Measurements from ENCODE around the gene DCTD. TPM values are rescaled to one million over a fixed set of nuclear protein-coding genes. Genes with fewer than 3 reads are reported as not detected.
"Not testable (repeated sequence)": the region's sequence is repeated elsewhere in the genome, so short reads cannot be mapped to it uniquely, and the experiment has no call there.

Gene DCTD
- total RNA-seq, 1 experiment from 2014 or later = 168 TPM

GRCh38 chr4:182905038-182905437 lies 12.1 kb downstream of the DCTD start:
- ChIA-PET POLR2A (no interaction called here), CTCF (interaction anchor here (1.1 kb wide), 1 partner anchor 33 kb away, joined by 3 read pairs; no protein-coding TSS in a partner anchor)
- TF ChIP-seq CTCF (IDR thresholded peaks at IDR 0.05; ENCODE audit: unreplicated experiment) = no peak
- peaks cover 95% of the 10 kb centered on the region for H3K36me3 Mint-ChIP-seq (ENCODE audit: insufficient read depth, unreplicated experiment)
- H3K9me3 Mint-ChIP-seq (ENCODE audit: unreplicated experiment) = no peaks in the 10 kb centered on the region
- intact Hi-C loops (cut with micrococcal nuclease) = no loop called here
- DNase-seq (ENCODE audit: unreplicated experiment) = no peak
- no peaks in the 10 kb centered on the region for H3K4me1 Mint-ChIP-seq (ENCODE audit: insufficient read depth, unreplicated experiment)
- no TSS peak for BruUV-seq (replicated peaks)
- H3K27me3 Mint-ChIP-seq (ENCODE audit: insufficient read depth, unreplicated experiment) = no peaks in the 10 kb centered on the region
- peak overlapping the region; percentile 83 for H3K27ac Mint-ChIP-seq (ENCODE audit: low read depth, unreplicated experiment)
- H3K4me3 Mint-ChIP-seq (ENCODE audit: unreplicated experiment) = no peak overlapping the region

- no TSS peak for BruUV-seq (replicated peaks)
- H3K27me3 Mint-ChIP-seq (ENCODE audit: insufficient read depth, unreplicated experiment) = no peaks in the 10 kb centered on the region
- no peaks in the 10 kb centered on the region for H3K4me1 Mint-ChIP-seq (ENCODE audit: insufficient read depth, unreplicated experiment)
- no peak for DNase-seq (ENCODE audit: unreplicated experiment)
- ChIA-PET POLR2A (interaction anchor here (1.1 kb wide), 1 partner anchor 12 kb away, joined by 4 read pairs; the partner anchor contains the start of gene DCTD), CTCF (interaction anchor here (0.9 to 1.1 kb wide), 2 partner anchors 21 to 34 kb away, joined by 3 read pairs; no protein-coding TSS in a partner anchor)
- intact Hi-C loops (cut with micrococcal nuclease) = no loop called here
- H3K9me3 Mint-ChIP-seq (ENCODE audit: unreplicated experiment) = no peaks in the 10 kb centered on the region
- peak overlapping the region; percentile 83 for H3K27ac Mint-ChIP-seq (ENCODE audit: low read depth, unreplicated experiment)
- no peak overlapping the region for H3K4me3 Mint-ChIP-seq (ENCODE audit: unreplicated experiment)
- no peak for TF ChIP-seq CTCF (IDR thresholded peaks at IDR 0.05; ENCODE audit: unreplicated experiment)
- peaks cover 98% of the 10 kb centered on the region for H3K36me3 Mint-ChIP-seq (ENCODE audit: insufficient read depth, unreplicated experiment)
Observed at GRCh38 chr4:182904211-182904761, 12.9 kb downstream of the DCTD start.

- intact Hi-C loops (cut with micrococcal nuclease) = no loop called here
- no peaks in the 10 kb centered on the region for H3K4me1 Mint-ChIP-seq (ENCODE audit: insufficient read depth, unreplicated experiment)
- POLR2A ChIA-PET = no interaction called here
- no peak for TF ChIP-seq CTCF (IDR thresholded peaks at IDR 0.05; ENCODE audit: unreplicated experiment)
- peaks cover 97% of the 10 kb centered on the region for H3K36me3 Mint-ChIP-seq (ENCODE audit: insufficient read depth, unreplicated experiment)
- no peaks in the 10 kb centered on the region for H3K27me3 Mint-ChIP-seq (ENCODE audit: insufficient read depth, unreplicated experiment)
- H3K27ac Mint-ChIP-seq (ENCODE audit: low read depth, unreplicated experiment) = no peak overlapping the region
- CTCF ChIA-PET = no interaction called here
- no peaks in the 10 kb centered on the region for H3K9me3 Mint-ChIP-seq (ENCODE audit: unreplicated experiment)
- no peak overlapping the region for H3K4me3 Mint-ChIP-seq (ENCODE audit: unreplicated experiment)
- no TSS peak for BruUV-seq (replicated peaks)
- no peak for DNase-seq (ENCODE audit: unreplicated experiment)
Observed at GRCh38 chr4:182903013-182903412, 14.2 kb downstream of the DCTD start.

- no peak overlapping the region for H3K27ac Mint-ChIP-seq (ENCODE audit: low read depth, unreplicated experiment)
- peaks cover 95% of the 10 kb centered on the region for H3K36me3 Mint-ChIP-seq (ENCODE audit: insufficient read depth, unreplicated experiment)
- no TSS peak for BruUV-seq (replicated peaks)
- CTCF ChIA-PET = interaction anchor here (1.0 kb wide), 1 partner anchor 10 kb away, joined by 4 read pairs; no protein-coding TSS in a partner anchor
- POLR2A ChIA-PET = no interaction called here
- no peak for DNase-seq (ENCODE audit: unreplicated experiment)
- no peak for TF ChIP-seq CTCF (IDR thresholded peaks at IDR 0.05; ENCODE audit: unreplicated experiment)
- H3K4me3 Mint-ChIP-seq (ENCODE audit: unreplicated experiment) = no peak overlapping the region
- H3K4me1 Mint-ChIP-seq (ENCODE audit: insufficient read depth, unreplicated experiment) = no peaks in the 10 kb centered on the region
- H3K9me3 Mint-ChIP-seq (ENCODE audit: unreplicated experiment) = no peaks in the 10 kb centered on the region
- intact Hi-C loops (cut with micrococcal nuclease) = no loop called here
- no peaks in the 10 kb centered on the region for H3K27me3 Mint-ChIP-seq (ENCODE audit: insufficient read depth, unreplicated experiment)
Observed at GRCh38 chr4:182901337-182901736, 15.8 kb downstream of the DCTD start.

GRCh38 chr4:182900021-182900420 lies 17.2 kb downstream of the DCTD start:
- intact Hi-C loops (cut with micrococcal nuclease); H3K4me1 Mint-ChIP-seq (ENCODE audit: insufficient read depth, unreplicated experiment); H3K27ac Mint-ChIP-seq (ENCODE audit: low read depth, unreplicated experiment); CTCF ChIA-PET; BruUV-seq (replicated peaks); H3K9me3 Mint-ChIP-seq (ENCODE audit: unreplicated experiment); DNase-seq (ENCODE audit: unreplicated experiment); H3K4me3 Mint-ChIP-seq (ENCODE audit: unreplicated experiment); H3K27me3 Mint-ChIP-seq (ENCODE audit: insufficient read depth, unreplicated experiment): not testable (repeated sequence)
- POLR2A ChIA-PET = interaction anchor here (0.7 kb wide), 1 partner anchor 337 kb away, joined by 4 read pairs; no protein-coding TSS in a partner anchor
- peaks cover 95% of the 10 kb centered on the region for H3K36me3 Mint-ChIP-seq (ENCODE audit: insufficient read depth, unreplicated experiment)

All from MCF 10A (cell line).